ENCODE measurements around the gene ST7. TPM values are rescaled to one million over a fixed set of nuclear protein-coding genes. Genes with fewer than 3 reads are reported as not detected.

ST7 gene
- total RNA-seq, 2 experiments from 2014 or later = 9.6 to 10.7 TPM

- H3K79me2 ChIP-seq (ENCODE audit: insufficient read depth, low read depth, low read length) = no peaks in the 10 kb centered on the region
- H4K20me1 ChIP-seq (ENCODE audit: insufficient read depth, low read length) = peaks cover 6% of the 10 kb centered on the region; the same call in 1 of the 2 replicates
- H3K36me3 ChIP-seq (ENCODE audit: insufficient read depth, low read length) = no peaks in the 10 kb centered on the region
- TF ChIP-seq CTCF (conservative IDR thresholded peaks at IDR 0.05; ENCODE audit: low read length) (no peak), EZH2phosphoT487 (IDR thresholded peaks at IDR 0.05; ENCODE audit: borderline replicate concordance, low read depth, low read length) (no peak)
- ChIA-PET POLR2A (interaction anchor here (0.8 to 1.1 kb wide), 2 partner anchors 23 to 119 kb away, joined by 3 to 5 read pairs; no protein-coding TSS in a partner anchor), CTCF (ENCODE audit: unreplicated experiment) (no interaction called here)
- no peaks in the 10 kb centered on the region for H3K4me1 ChIP-seq (ENCODE audit: insufficient read depth, low read length, poor library complexity, severe bottlenecking)
- no peak for DNase-seq (ENCODE audit: low spot score)
- BruUV-seq (replicated peaks) = no TSS peak
- intact Hi-C loops (cut with micrococcal nuclease; ENCODE audit: unreplicated experiment) = loop anchor here (2.0 kb wide), 1 partner anchor 132 kb away; no protein-coding TSS in a partner anchor
- no peaks in the 10 kb centered on the region for H3K9me2 ChIP-seq (ENCODE audit: insufficient read depth, low read length)
- H3K9me3 ChIP-seq (ENCODE audit: low read length) = no peaks in the 10 kb centered on the region
- no peak overlapping the region for H3K4me3 ChIP-seq (ENCODE audit: low read depth, low read length, poor library complexity, severe bottlenecking)
- H3K4me2 ChIP-seq (ENCODE audit: low read length) = no peak overlapping the region
- H3K27ac ChIP-seq (ENCODE audit: low read depth, low read length, poor library complexity, severe bottlenecking) = no peak overlapping the region
- H2AFZ ChIP-seq (ENCODE audit: low read length) = no peak overlapping the region
These were observed 33.6 kb downstream of the ST7 start for GRCh38 chr7:116986611-116987565.

DNA sequence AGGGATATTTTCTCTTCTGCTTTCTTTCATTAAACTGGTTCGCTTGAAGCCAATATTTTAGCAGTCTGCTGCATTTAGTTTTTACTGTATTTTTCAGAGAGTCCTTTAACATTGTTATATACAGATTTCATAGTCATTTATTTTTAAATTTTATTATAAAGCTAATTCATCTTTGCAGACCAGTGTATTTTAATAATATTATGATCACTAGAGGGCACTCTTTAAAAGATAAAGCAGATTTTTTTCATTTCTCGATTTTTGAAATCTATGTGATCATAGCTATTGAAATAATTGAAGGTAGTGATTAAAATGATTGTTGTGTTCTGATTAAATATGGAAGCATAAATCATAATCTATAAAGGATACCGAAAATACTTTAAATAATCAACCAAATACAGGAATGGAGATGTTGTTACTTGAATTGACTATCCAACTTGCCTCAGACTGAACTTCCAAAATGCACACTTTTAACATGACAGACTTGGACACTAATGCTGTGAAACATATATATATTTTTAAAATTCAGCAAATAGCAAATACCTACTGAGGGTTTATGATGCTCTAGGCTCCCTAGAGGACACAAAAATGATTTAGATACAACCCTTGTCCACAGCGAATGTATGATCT, 35.2 kb downstream of the ST7 start:
- Histone ChIP-seq H3K36me3 (ENCODE audit: insufficient read depth, low read length) (no peaks in the 10 kb centered on the region), H3K79me2 (ENCODE audit: insufficient read depth, low read depth, low read length) (no peaks in the 10 kb centered on the region), H3K9me2 (ENCODE audit: insufficient read depth, low read length) (no peaks in the 10 kb centered on the region), H2AFZ (ENCODE audit: low read length) (no peak overlapping the region), H3K9me3 (ENCODE audit: low read length) (no peaks in the 10 kb centered on the region), H3K4me2 (ENCODE audit: low read length) (no peak overlapping the region), H4K20me1 (ENCODE audit: insufficient read depth, low read length) (peaks cover 6% of the 10 kb centered on the region; the same call in 1 of the 2 replicates), H3K27ac (ENCODE audit: low read depth, low read length, poor library complexity, severe bottlenecking) (no peak overlapping the region), H3K4me1 (ENCODE audit: insufficient read depth, low read length, poor library complexity, severe bottlenecking) (no peaks in the 10 kb centered on the region), H3K4me3 (ENCODE audit: low read depth, low read length, poor library complexity, severe bottlenecking) (no peak overlapping the region)
- ChIA-PET CTCF (ENCODE audit: unreplicated experiment) (no interaction called here), POLR2A (interaction anchor here (0.7 to 0.8 kb wide), 3 partner anchors 20 to 798 kb away, joined by 3 read pairs; no protein-coding TSS in a partner anchor)
- TF ChIP-seq CTCF (conservative IDR thresholded peaks at IDR 0.05; ENCODE audit: low read length) = peak; percentile 84
- no peak for TF ChIP-seq EZH2phosphoT487 (IDR thresholded peaks at IDR 0.05; ENCODE audit: borderline replicate concordance, low read depth, low read length)
- intact Hi-C loops (cut with micrococcal nuclease; ENCODE audit: unreplicated experiment) = no loop called here
- no TSS peak for BruUV-seq (replicated peaks)
- no peak for DNase-seq (ENCODE audit: low spot score)

All from OCI-LY7 (cell line).